HG03457 (cell line): ENCODE measurements around the gene SCGB3A1.

ENCODE experiments used
- ATAC-seq: cut with Tn5 transposase; IDR thresholded peaks from one replicate; pipeline ENCODE4 v1.9.1; 2021; ENCODE audit warnings: moderate number of reproducible peaks; ENCODE audit not compliant: unreplicated experiment

SCGB3A1 gene

GRCh38 chr5:180606215-180606785 is 15.0 kb upstream of the SCGB3A1 start:
- ATAC-seq: no peak

- no peak for ATAC-seq
Measured at GRCh38 chr5:180605554-180606214, 14.4 kb upstream of the SCGB3A1 start.

GRCh38 chr5:180604271-180604670 is 13.0 kb upstream of the SCGB3A1 start:
- ATAC-seq: no peak

- no peak for ATAC-seq
Measured at GRCh38 chr5:180603076-180603594, 11.8 kb upstream of the SCGB3A1 start.

GRCh38 chr5:180602481-180603075 is 11.3 kb upstream of the SCGB3A1 start:
- ATAC-seq: no peak

GRCh38 chr5:180601591-180602480 is 10.5 kb upstream of the SCGB3A1 start:
- no peak for ATAC-seq

GRCh38 chr5:180600554-180601041 is 9.3 kb upstream of the SCGB3A1 start:
- no peak for ATAC-seq

- ATAC-seq: no peak
Measured at GRCh38 chr5:180599981-180600553, 8.8 kb upstream of the SCGB3A1 start.

GRCh38 chr5:180599590-180599914 is 8.3 kb upstream of the SCGB3A1 start:
- no peak for ATAC-seq

- ATAC-seq: no peak
Measured at GRCh38 chr5:180598797-180599589, 7.7 kb upstream of the SCGB3A1 start.

GRCh38 chr5:180598316-180598701 is 7.0 kb upstream of the SCGB3A1 start:
- no peak for ATAC-seq

GRCh38 chr5:180596668-180597231 is 5.5 kb upstream of the SCGB3A1 start:
- no peak for ATAC-seq

GRCh38 chr5:180596115-180596667 is 4.9 kb upstream of the SCGB3A1 start:
- ATAC-seq: no peak

- ATAC-seq: no peak
Measured at GRCh38 chr5:180595381-180596114, 4.2 kb upstream of the SCGB3A1 start.

GRCh38 chr5:180595046-180595379 is 3.7 kb upstream of the SCGB3A1 start:
- no peak for ATAC-seq

- ATAC-seq: no peak
Measured at GRCh38 chr5:180594311-180595045, 3.2 kb upstream of the SCGB3A1 start.

- no peak for ATAC-seq
Measured at GRCh38 chr5:180593446-180594206, 2.3 kb upstream of the SCGB3A1 start.

GRCh38 chr5:180592176-180592575 is 877 bp upstream of the SCGB3A1 start:
- ATAC-seq: no peak
